ENCODE data around the gene HBB. TPM values are rescaled to one million over a fixed set of nuclear protein-coding genes. Genes with fewer than 3 reads are reported as not detected.

The HBB gene
- not detected in 2 replicates for polyA plus RNA-seq (2013)

DNA sequence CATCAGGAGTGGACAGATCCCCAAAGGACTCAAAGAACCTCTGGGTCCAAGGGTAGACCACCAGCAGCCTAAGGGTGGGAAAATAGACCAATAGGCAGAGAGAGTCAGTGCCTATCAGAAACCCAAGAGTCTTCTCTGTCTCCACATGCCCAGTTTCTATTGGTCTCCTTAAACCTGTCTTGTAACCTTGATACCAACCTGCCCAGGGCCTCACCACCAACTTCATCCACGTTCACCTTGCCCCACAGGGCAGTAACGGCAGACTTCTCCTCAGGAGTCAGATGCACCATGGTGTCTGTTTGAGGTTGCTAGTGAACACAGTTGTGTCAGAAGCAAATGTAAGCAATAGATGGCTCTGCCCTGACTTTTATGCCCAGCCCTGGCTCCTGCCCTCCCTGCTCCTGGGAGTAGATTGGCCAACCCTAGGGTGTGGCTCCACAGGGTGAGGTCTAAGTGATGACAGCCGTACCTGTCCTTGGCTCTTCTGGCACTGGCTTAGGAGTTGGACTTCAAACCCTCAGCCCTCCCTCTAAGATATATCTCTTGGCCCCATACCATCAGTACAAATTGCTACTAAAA lies at the start of gene HBB:
Gene HBB (minus strand): TSS at position 340 of the 579 bp plus-strand sequence. CDS start 50 bp downstream, at position 290.
- no peak within 1 kb of the TSS for H3K27ac ChIP-seq (ENCODE audit: low read depth, low read length)
- no CpG with 5 or more reads among the region's 3 CpGs for WGBS (ENCODE audit: extremely low coverage, insufficient coverage, insufficient read length)
- H3K4me3 ChIP-seq (ENCODE audit: low read depth, low read length) = peak within 1 kb of the TSS; percentile 44
- no peak within 1 kb of the TSS for H2BK12ac ChIP-seq (ENCODE audit: low read length)
- no peak within 1 kb of the TSS for H3K23ac ChIP-seq (ENCODE audit: low read length)
- H3K27me3 ChIP-seq (ENCODE audit: insufficient read depth, low read length) = no peaks in the 10 kb centered on the region
- no peak within 1 kb of the TSS for H4K91ac ChIP-seq (ENCODE audit: low read depth, low read length)
- H3K79me2 ChIP-seq (ENCODE audit: control insufficient read depth, insufficient read depth, low read length, poor library complexity) = no peaks in the 10 kb centered on the region
- H3K9ac ChIP-seq (ENCODE audit: low read length) = no peak within 1 kb of the TSS
- no peaks in the 10 kb centered on the region for H3K79me1 ChIP-seq (ENCODE audit: low read length)
- H3K4me1 ChIP-seq (ENCODE audit: control insufficient read depth in 1 of 2, insufficient read depth in 2 of 2, low read length in 2 of 2) = no peaks in the 10 kb centered on the region
- no peak within 1 kb of the TSS for H2AFZ ChIP-seq (ENCODE audit: insufficient read depth, low read length, poor library complexity)
- no peaks in the 10 kb centered on the region for H3K9me3 ChIP-seq (ENCODE audit: insufficient read depth, low read depth, low read length)
- no peak for DNase-seq
- no peaks in the 10 kb centered on the region for H3K36me3 ChIP-seq (ENCODE audit: control insufficient read depth in 1 of 2, insufficient read depth in 2 of 2, low read length in 2 of 2)
- H3K4ac ChIP-seq (ENCODE audit: low read depth, low read length) = no peak within 1 kb of the TSS
- no peak within 1 kb of the TSS for H4K12ac ChIP-seq (ENCODE audit: low read depth, low read length)
- H2BK120ac ChIP-seq (ENCODE audit: insufficient read depth, low read length, poor library complexity) = no peak within 1 kb of the TSS
- no peak within 1 kb of the TSS for H2BK5ac ChIP-seq (ENCODE audit: low read depth, low read length, poor library complexity)
- no peak within 1 kb of the TSS for H3K18ac ChIP-seq (ENCODE audit: low read length)
- H3K4me2 ChIP-seq (ENCODE audit: low read length) = no peak within 1 kb of the TSS
- no peak within 1 kb of the TSS for H3K14ac ChIP-seq (ENCODE audit: low read length)
- H4K8ac ChIP-seq (ENCODE audit: low read depth, low read length) = no peak within 1 kb of the TSS
- H2AK5ac ChIP-seq (ENCODE audit: low read length) = no peak within 1 kb of the TSS

DNA sequence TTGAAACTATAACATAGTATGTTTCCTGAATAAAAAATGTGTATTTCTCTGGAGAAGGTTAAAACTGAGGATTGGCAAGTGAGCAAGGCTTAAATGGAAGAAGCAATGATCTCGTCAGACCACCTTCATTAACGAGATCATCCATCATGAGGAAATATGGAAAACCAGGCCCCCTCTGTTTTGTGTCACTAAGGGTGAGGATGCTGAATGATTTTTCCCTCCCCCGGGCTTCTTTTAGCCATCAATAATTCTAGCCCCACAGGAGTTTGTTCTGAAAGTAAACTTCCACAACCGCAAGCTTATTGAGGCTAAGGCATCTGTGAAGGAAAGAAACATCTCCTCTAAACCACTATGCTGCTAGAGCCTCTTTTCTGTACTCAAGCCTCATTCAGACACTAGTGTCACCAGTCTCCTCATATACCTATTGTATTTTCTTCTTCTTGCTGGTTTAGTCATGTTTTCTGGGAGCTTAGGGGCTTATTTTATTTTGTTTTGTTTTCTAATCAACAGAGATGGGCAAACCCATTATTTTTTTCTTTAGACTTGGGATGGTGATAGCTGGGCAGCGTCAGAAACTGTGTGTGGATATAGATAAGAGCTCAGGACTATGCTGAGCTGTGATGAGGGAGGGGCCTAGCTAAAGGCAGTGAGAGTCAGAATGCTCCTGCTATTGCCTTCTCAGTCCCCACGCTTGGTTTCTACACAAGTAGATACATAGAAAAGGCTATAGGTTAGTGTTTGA lies 48.7 kb upstream of the HBB start:
- Histone ChIP-seq H3K9ac (ENCODE audit: low read length) (no peak overlapping the region), H3K27me3 (ENCODE audit: insufficient read depth, low read length) (no peaks in the 10 kb centered on the region)

DNA sequence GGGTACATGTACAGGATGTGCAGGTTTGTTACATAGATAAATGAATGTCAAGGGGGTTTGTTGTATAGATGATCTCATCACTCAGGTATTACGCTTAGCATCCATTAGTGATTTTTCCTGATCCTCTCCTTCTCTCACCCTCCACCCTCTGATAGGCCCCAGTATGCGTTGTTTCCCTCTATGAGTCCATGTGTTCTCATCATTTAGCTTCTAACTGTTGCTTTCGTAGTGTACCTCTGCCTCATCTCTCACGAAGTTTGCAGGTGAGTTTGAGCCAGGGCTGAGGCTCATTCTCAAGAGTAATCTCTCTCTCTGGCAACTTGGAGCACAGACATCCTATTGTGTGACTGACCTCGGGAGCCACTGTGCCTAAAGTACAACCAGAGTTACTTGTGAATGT lies 47.5 kb upstream of the HBB start:
- H3K36me3 ChIP-seq (ENCODE audit: control insufficient read depth in 1 of 2, insufficient read depth in 2 of 2, low read length in 2 of 2) = no peaks in the 10 kb centered on the region
- H3K79me2 ChIP-seq (ENCODE audit: control insufficient read depth, insufficient read depth, low read length, poor library complexity) = no peaks in the 10 kb centered on the region
- H3K4me3 ChIP-seq (ENCODE audit: low read depth, low read length) = no peak overlapping the region
- H4K91ac ChIP-seq (ENCODE audit: low read depth, low read length) = no peak overlapping the region
- H2BK12ac ChIP-seq (ENCODE audit: low read length) = no peak overlapping the region
- H2AK5ac ChIP-seq (ENCODE audit: low read length) = no peak overlapping the region
- H4K12ac ChIP-seq (ENCODE audit: low read depth, low read length) = no peak overlapping the region
- H2BK5ac ChIP-seq (ENCODE audit: low read depth, low read length, poor library complexity) = no peak overlapping the region
- H3K18ac ChIP-seq (ENCODE audit: low read length) = no peak overlapping the region
- no peak overlapping the region for H3K9ac ChIP-seq (ENCODE audit: low read length)
- no peak overlapping the region for H3K4ac ChIP-seq (ENCODE audit: low read depth, low read length)
- H2BK120ac ChIP-seq (ENCODE audit: insufficient read depth, low read length, poor library complexity) = no peak overlapping the region
- H3K4me1 ChIP-seq (ENCODE audit: control insufficient read depth in 1 of 2, insufficient read depth in 2 of 2, low read length in 2 of 2) = no peaks in the 10 kb centered on the region
- H4K8ac ChIP-seq (ENCODE audit: low read depth, low read length) = no peak overlapping the region
- H3K4me2 ChIP-seq (ENCODE audit: low read length) = no peak overlapping the region
- DNase-seq = no peak
- no peaks in the 10 kb centered on the region for H3K27me3 ChIP-seq (ENCODE audit: insufficient read depth, low read length)
- H3K23ac ChIP-seq (ENCODE audit: low read length) = no peak overlapping the region
- H2AFZ ChIP-seq (ENCODE audit: insufficient read depth, low read length, poor library complexity) = no peak overlapping the region
- H3K14ac ChIP-seq (ENCODE audit: low read length) = no peak overlapping the region
- no peaks in the 10 kb centered on the region for H3K79me1 ChIP-seq (ENCODE audit: low read length)
- no peak overlapping the region for H3K27ac ChIP-seq (ENCODE audit: low read depth, low read length)
- no peaks in the 10 kb centered on the region for H3K9me3 ChIP-seq (ENCODE audit: insufficient read depth, low read depth, low read length)
- WGBS (ENCODE audit: extremely low coverage, insufficient coverage, insufficient read length) = no CpG with 5 or more reads among the region's 5 CpGs

More for the DNA sequence above, 48.7 kb upstream of the HBB start:
- H3K18ac ChIP-seq (ENCODE audit: low read length) = no peak overlapping the region
- no peak overlapping the region for H3K27ac ChIP-seq (ENCODE audit: low read depth, low read length)
- H3K4ac ChIP-seq (ENCODE audit: low read depth, low read length) = no peak overlapping the region
- H4K8ac ChIP-seq (ENCODE audit: low read depth, low read length) = no peak overlapping the region
- H3K79me2 ChIP-seq (ENCODE audit: control insufficient read depth, insufficient read depth, low read length, poor library complexity) = no peaks in the 10 kb centered on the region
- H3K4me1 ChIP-seq (ENCODE audit: control insufficient read depth in 1 of 2, insufficient read depth in 2 of 2, low read length in 2 of 2) = no peaks in the 10 kb centered on the region
- no peak for DNase-seq
- no peak overlapping the region for H3K4me2 ChIP-seq (ENCODE audit: low read length)
- no peak overlapping the region for H4K12ac ChIP-seq (ENCODE audit: low read depth, low read length)
- H3K14ac ChIP-seq (ENCODE audit: low read length) = no peak overlapping the region
- H2BK12ac ChIP-seq (ENCODE audit: low read length) = no peak overlapping the region
- H2AFZ ChIP-seq (ENCODE audit: insufficient read depth, low read length, poor library complexity) = no peak overlapping the region
- H2AK5ac ChIP-seq (ENCODE audit: low read length) = no peak overlapping the region
- no peak overlapping the region for H4K91ac ChIP-seq (ENCODE audit: low read depth, low read length)
- WGBS (ENCODE audit: extremely low coverage, insufficient coverage, insufficient read length) = no CpG with 5 or more reads among the region's 6 CpGs
- no peaks in the 10 kb centered on the region for H3K79me1 ChIP-seq (ENCODE audit: low read length)
- no peak overlapping the region for H2BK120ac ChIP-seq (ENCODE audit: insufficient read depth, low read length, poor library complexity)
- no peaks in the 10 kb centered on the region for H3K36me3 ChIP-seq (ENCODE audit: control insufficient read depth in 1 of 2, insufficient read depth in 2 of 2, low read length in 2 of 2)
- H2BK5ac ChIP-seq (ENCODE audit: low read depth, low read length, poor library complexity) = no peak overlapping the region
- no peaks in the 10 kb centered on the region for H3K9me3 ChIP-seq (ENCODE audit: insufficient read depth, low read depth, low read length)
- H3K23ac ChIP-seq (ENCODE audit: low read length) = no peak overlapping the region
- H3K4me3 ChIP-seq (ENCODE audit: low read depth, low read length) = no peak overlapping the region

DNA sequence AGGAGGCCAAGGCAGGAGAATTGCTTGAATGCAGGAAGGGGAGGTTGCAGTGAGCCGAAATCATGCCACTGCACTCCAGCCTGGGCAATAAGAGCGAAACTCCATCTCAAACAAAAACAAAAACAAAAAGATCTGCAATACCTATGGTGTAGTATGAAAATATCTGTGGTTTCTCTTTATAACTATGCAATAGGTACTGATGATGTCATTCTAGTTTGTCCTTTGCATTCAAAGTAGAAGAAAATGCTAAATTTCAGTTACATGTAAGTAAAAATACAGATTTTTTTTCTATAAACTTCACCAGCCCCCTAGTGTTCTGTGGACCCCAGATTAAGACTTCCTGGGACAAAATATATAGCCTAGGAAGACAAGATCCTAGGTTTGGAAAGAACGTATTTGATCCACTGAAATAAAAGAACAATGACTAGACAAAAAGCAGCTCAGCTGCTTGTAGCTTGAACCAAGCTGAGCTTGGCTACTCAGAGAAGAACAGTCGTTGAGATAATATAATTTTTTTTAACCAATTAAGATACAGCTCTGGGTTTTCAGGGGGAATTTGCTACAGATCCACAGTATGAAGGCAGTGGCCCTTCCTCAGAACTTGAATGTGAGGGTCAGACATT lies 45.6 kb upstream of the HBB start:
- H3K4ac ChIP-seq (ENCODE audit: low read depth, low read length) = no peak overlapping the region
- no peak overlapping the region for H2BK120ac ChIP-seq (ENCODE audit: insufficient read depth, low read length, poor library complexity)
- H4K91ac ChIP-seq (ENCODE audit: low read depth, low read length) = no peak overlapping the region
- no peak overlapping the region for H2BK5ac ChIP-seq (ENCODE audit: low read depth, low read length, poor library complexity)
- H3K79me2 ChIP-seq (ENCODE audit: control insufficient read depth, insufficient read depth, low read length, poor library complexity) = no peaks in the 10 kb centered on the region
- DNase-seq = no peak
- H3K9ac ChIP-seq (ENCODE audit: low read length) = no peak overlapping the region
- H4K8ac ChIP-seq (ENCODE audit: low read depth, low read length) = no peak overlapping the region
- H3K23ac ChIP-seq (ENCODE audit: low read length) = no peak overlapping the region
- WGBS (ENCODE audit: extremely low coverage, insufficient coverage, insufficient read length) = no CpG with 5 or more reads among the region's 4 CpGs
- no peak overlapping the region for H3K18ac ChIP-seq (ENCODE audit: low read length)
- no peak overlapping the region for H4K12ac ChIP-seq (ENCODE audit: low read depth, low read length)
- no peak overlapping the region for H3K14ac ChIP-seq (ENCODE audit: low read length)
- no peaks in the 10 kb centered on the region for H3K36me3 ChIP-seq (ENCODE audit: control insufficient read depth in 1 of 2, insufficient read depth in 2 of 2, low read length in 2 of 2)
- no peaks in the 10 kb centered on the region for H3K9me3 ChIP-seq (ENCODE audit: insufficient read depth, low read depth, low read length)
- H2BK12ac ChIP-seq (ENCODE audit: low read length) = no peak overlapping the region
- H3K27ac ChIP-seq (ENCODE audit: low read depth, low read length) = no peak overlapping the region
- no peaks in the 10 kb centered on the region for H3K79me1 ChIP-seq (ENCODE audit: low read length)
- no peaks in the 10 kb centered on the region for H3K4me1 ChIP-seq (ENCODE audit: control insufficient read depth in 1 of 2, insufficient read depth in 2 of 2, low read length in 2 of 2)
- no peak overlapping the region for H2AFZ ChIP-seq (ENCODE audit: insufficient read depth, low read length, poor library complexity)
- no peak overlapping the region for H2AK5ac ChIP-seq (ENCODE audit: low read length)
- no peaks in the 10 kb centered on the region for H3K27me3 ChIP-seq (ENCODE audit: insufficient read depth, low read length)
- H3K4me3 ChIP-seq (ENCODE audit: low read depth, low read length) = no peak overlapping the region
- no peak overlapping the region for H3K4me2 ChIP-seq (ENCODE audit: low read length)

All from trophoblast cell (in vitro differentiated cells and primary cell).